Measurements from ENCODE around the gene CPZ. TPM values are rescaled to one million over a fixed set of nuclear protein-coding genes. Genes with fewer than 3 reads are reported as not detected.

CPZ gene
- total RNA-seq, 6 experiments from 2014 or later = 1.9 to 3.5 (median 2.5) TPM

DNA sequence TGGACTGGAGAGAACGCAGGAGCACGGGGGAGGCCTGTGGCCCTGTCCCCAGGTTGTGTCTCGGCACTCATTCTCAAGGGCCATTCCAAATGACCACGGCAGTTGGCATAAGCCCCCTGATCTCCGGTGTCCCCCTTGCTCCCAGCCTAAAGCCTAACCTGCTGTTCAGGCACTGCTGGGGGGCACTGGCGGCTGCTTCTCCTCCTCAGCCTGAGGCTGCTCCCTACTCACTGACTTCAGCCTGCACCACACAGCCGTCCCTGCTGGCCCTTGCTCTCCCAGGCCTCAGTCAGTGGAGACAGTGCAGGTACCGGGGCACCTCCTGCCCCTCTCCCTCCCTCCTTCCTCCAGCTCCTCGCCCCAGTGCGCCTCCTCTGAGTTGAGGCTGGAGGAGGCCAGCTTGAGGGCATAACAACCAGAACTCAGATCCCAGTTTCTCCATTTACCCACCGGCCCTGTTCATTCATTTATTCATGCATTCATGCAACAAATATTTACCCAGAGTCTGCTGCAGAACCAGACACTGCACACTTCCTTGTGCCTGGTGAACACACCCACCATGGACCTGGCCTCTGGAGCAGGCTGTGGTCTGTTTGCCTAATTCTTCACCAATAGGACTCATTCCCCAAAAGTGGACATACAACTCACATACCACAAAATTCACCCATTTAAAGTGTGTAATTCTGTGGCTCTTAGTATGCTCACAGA is 65.0 kb downstream of the CPZ start:
- TF ChIP-seq CTCF (IDR thresholded peaks at IDR 0.05) = no peak
- Mint-ChIP-seq H3K4me3 (no peak overlapping the region), H3K27me3 (ENCODE audit: insufficient read depth) (peaks cover 38% of the 10 kb centered on the region), H3K9me3 (no peaks in the 10 kb centered on the region; the same call in 1 of the 2 replicates), H3K4me1 (ENCODE audit: low read depth) (no peaks in the 10 kb centered on the region), H3K36me3 (ENCODE audit: low read depth) (no peaks in the 10 kb centered on the region), H3K27ac (no peak overlapping the region)
- DNase-seq = no peak

DNA sequence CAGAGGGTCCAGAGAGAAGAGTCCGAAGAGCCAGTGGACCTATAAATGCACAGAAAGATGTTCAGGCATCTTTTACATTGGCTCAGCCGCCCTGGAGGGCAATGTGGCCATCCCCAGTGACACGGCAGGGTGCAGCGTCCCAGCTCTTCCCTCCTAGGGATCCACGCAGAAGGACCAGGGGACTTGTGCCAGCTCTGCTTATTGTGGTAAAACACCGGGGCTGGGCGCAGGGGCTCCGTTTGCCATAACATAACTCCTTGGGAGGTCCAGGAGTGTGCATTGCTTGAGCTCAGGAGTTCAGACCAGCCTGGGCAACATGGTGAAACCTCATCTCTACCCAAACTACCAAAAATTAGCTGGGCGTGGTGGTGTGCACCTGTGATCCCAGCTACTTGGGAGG is 70.2 kb downstream of the CPZ start:
- H3K27me3 Mint-ChIP-seq (ENCODE audit: insufficient read depth) = peaks cover 14% of the 10 kb centered on the region
- H3K4me1 Mint-ChIP-seq (ENCODE audit: low read depth) = peaks cover 10% of the 10 kb centered on the region

GRCh38 chr4:8664031-8664805 is 71.7 kb downstream of the CPZ start:
- Mint-ChIP-seq H3K27ac (no peak overlapping the region), H3K27me3 (ENCODE audit: insufficient read depth) (peaks cover 4% of the 10 kb centered on the region), H3K4me3 (no peak overlapping the region), H3K4me1 (ENCODE audit: low read depth) (peaks cover 10% of the 10 kb centered on the region), H3K9me3 (no peaks in the 10 kb centered on the region), H3K36me3 (ENCODE audit: low read depth) (no peaks in the 10 kb centered on the region)
- DNase-seq = no peak
- no peak for TF ChIP-seq CTCF (IDR thresholded peaks at IDR 0.05)

More for the DNA sequence above, 70.2 kb downstream of the CPZ start:
- TF ChIP-seq CTCF (IDR thresholded peaks at IDR 0.05) = no peak
- no peaks in the 10 kb centered on the region for H3K36me3 Mint-ChIP-seq (ENCODE audit: low read depth)
- no peaks in the 10 kb centered on the region for H3K9me3 Mint-ChIP-seq
- H3K27ac Mint-ChIP-seq = no peak overlapping the region
- no peak overlapping the region for H3K4me3 Mint-ChIP-seq
- no peak for DNase-seq

- no peak for TF ChIP-seq CTCF (IDR thresholded peaks at IDR 0.05)
- no peak overlapping the region for H3K27ac Mint-ChIP-seq
- peaks cover 4% of the 10 kb centered on the region for H3K27me3 Mint-ChIP-seq (ENCODE audit: insufficient read depth)
- no peak for DNase-seq
- no peaks in the 10 kb centered on the region for H3K36me3 Mint-ChIP-seq (ENCODE audit: low read depth)
- H3K4me3 Mint-ChIP-seq = no peak overlapping the region
- H3K4me1 Mint-ChIP-seq (ENCODE audit: low read depth) = peaks cover 10% of the 10 kb centered on the region
- no peaks in the 10 kb centered on the region for H3K9me3 Mint-ChIP-seq
Measured at GRCh38 chr4:8664976-8665375, 72.4 kb downstream of the CPZ start.

GRCh38 chr4:8665406-8666360 is 73.1 kb downstream of the CPZ start:
- no peak for DNase-seq
- peaks cover 4% of the 10 kb centered on the region for H3K27me3 Mint-ChIP-seq (ENCODE audit: insufficient read depth)

More at GRCh38 chr4:8665406-8666360, 73.1 kb downstream of the CPZ start:
- Mint-ChIP-seq H3K27ac (no peak overlapping the region), H3K9me3 (no peaks in the 10 kb centered on the region), H3K4me1 (ENCODE audit: low read depth) (peaks cover 10% of the 10 kb centered on the region), H3K4me3 (no peak overlapping the region), H3K36me3 (ENCODE audit: low read depth) (no peaks in the 10 kb centered on the region)
- no peak for TF ChIP-seq CTCF (IDR thresholded peaks at IDR 0.05)
